Measurements from ENCODE around the gene PI3.

PI3 gene

GRCh38 chr20:45211569-45212474, 37.1 kb downstream of the PI3 start:
- H3K9me3 ChIP-seq (ENCODE audit: low read length) = no peaks in the 10 kb centered on the region
- H3K36me3 ChIP-seq (ENCODE audit: insufficient read depth, low read length) = no peaks in the 10 kb centered on the region
- no peaks in the 10 kb centered on the region for H3K9me2 ChIP-seq (ENCODE audit: low read depth, low read length)
- no peaks in the 10 kb centered on the region for H3K27me3 ChIP-seq (ENCODE audit: insufficient read depth, low read length)
- H3K9ac ChIP-seq (ENCODE audit: low read length) = no peak overlapping the region
- H4K20me1 ChIP-seq (ENCODE audit: insufficient read depth, low read length) = no peaks in the 10 kb centered on the region
- H3K27ac ChIP-seq (ENCODE audit: low read depth, low read length, poor library complexity, severe bottlenecking) = no peak overlapping the region
- H2AFZ ChIP-seq (ENCODE audit: low read length) = no peak overlapping the region
- TF ChIP-seq EZH2 (IDR thresholded peaks at IDR 0.05; ENCODE audit: borderline replicate concordance, low read length) = no peak
- TF ChIP-seq, protein P1, sequence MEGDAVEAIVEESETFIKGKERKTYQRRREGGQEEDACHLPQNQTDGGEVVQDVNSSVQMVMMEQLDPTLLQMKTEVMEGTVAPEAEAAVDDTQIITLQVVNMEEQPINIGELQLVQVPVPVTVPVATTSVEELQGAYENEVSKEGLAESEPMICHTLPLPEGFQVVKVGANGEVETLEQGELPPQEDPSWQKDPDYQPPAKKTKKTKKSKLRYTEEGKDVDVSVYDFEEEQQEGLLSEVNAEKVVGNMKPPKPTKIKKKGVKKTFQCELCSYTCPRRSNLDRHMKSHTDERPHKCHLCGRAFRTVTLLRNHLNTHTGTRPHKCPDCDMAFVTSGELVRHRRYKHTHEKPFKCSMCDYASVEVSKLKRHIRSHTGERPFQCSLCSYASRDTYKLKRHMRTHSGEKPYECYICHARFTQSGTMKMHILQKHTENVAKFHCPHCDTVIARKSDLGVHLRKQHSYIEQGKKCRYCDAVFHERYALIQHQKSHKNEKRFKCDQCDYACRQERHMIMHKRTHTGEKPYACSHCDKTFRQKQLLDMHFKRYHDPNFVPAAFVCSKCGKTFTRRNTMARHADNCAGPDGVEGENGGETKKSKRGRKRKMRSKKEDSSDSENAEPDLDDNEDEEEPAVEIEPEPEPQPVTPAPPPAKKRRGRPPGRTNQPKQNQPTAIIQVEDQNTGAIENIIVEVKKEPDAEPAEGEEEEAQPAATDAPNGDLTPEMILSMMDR (IDR thresholded peaks at IDR 0.05; ENCODE audit: low read length) = no peak
- no peak overlapping the region for H3K4me3 ChIP-seq (ENCODE audit: low read depth, low read length, poor library complexity, severe bottlenecking)
- no peaks in the 10 kb centered on the region for H3F3A ChIP-seq (ENCODE audit: insufficient read depth, low read length)
- H3K4me1 ChIP-seq (ENCODE audit: insufficient read depth, low read length, severe bottlenecking) = no peaks in the 10 kb centered on the region
- no peaks in the 10 kb centered on the region for H3K79me2 ChIP-seq (ENCODE audit: insufficient read depth, low read length)
- H3K4me2 ChIP-seq (ENCODE audit: low read length) = no peak overlapping the region

DNA sequence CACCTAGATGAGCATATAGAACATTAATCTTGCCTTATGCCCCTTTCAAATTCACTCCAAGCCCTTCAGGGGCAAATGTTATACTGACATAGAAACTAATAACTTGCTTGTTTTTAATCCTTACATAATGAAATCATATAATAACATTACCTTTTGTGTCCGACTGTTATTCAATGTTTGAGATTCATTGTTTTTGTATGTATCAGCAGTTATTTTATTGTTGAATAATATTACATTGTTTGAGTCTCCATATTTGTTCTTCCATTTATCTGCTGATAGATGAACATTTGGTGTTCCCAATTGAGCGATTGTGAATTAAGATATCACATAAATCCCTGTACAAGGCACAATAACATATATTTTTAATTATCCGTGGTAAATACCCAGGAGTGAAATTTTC, 38.1 kb downstream of the PI3 start:
- H2AFZ ChIP-seq (ENCODE audit: low read length) = no peak overlapping the region
- H3K27ac ChIP-seq (ENCODE audit: low read depth, low read length, poor library complexity, severe bottlenecking) = no peak overlapping the region
- H4K20me1 ChIP-seq (ENCODE audit: insufficient read depth, low read length) = no peaks in the 10 kb centered on the region
- H3K79me2 ChIP-seq (ENCODE audit: insufficient read depth, low read length) = no peaks in the 10 kb centered on the region
- H3K27me3 ChIP-seq (ENCODE audit: insufficient read depth, low read length) = no peaks in the 10 kb centered on the region
- no peak overlapping the region for H3K9ac ChIP-seq (ENCODE audit: low read length)
- TF ChIP-seq EZH2 (IDR thresholded peaks at IDR 0.05; ENCODE audit: borderline replicate concordance, low read length) = no peak
- TF ChIP-seq, protein P1 (IDR thresholded peaks at IDR 0.05; ENCODE audit: low read length) = no peak
- no peak overlapping the region for H3K4me3 ChIP-seq (ENCODE audit: low read depth, low read length, poor library complexity, severe bottlenecking)
- no peaks in the 10 kb centered on the region for H3K9me2 ChIP-seq (ENCODE audit: low read depth, low read length)
- no peak overlapping the region for H3K4me2 ChIP-seq (ENCODE audit: low read length)
- H3K36me3 ChIP-seq (ENCODE audit: insufficient read depth, low read length) = no peaks in the 10 kb centered on the region
- no peaks in the 10 kb centered on the region for H3F3A ChIP-seq (ENCODE audit: insufficient read depth, low read length)
- H3K9me3 ChIP-seq (ENCODE audit: low read length) = no peaks in the 10 kb centered on the region
- H3K4me1 ChIP-seq (ENCODE audit: insufficient read depth, low read length, severe bottlenecking) = no peaks in the 10 kb centered on the region

DNA sequence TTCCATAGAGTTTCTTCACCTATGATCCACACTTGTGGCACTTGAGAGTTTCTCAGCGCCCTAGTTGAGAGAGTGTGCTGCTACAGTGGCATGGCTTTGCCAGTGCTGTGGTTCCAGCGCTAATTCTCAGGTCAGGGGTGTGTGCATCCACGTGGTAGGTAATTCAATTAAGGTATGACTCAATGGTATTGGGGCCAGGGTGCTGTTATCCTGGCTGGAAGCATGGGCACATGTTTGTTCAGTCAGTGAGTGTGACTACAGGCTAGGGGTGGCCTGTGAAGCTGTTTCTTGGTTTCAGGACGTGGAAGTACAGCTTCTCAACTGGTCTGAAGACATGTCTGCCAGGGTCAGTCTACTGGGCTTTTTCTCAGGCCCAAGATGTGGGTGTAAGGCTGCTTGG, 43.4 kb downstream of the PI3 start:
- Histone ChIP-seq H4K20me1 (ENCODE audit: insufficient read depth, low read length) (no peaks in the 10 kb centered on the region), H3F3A (ENCODE audit: insufficient read depth, low read length) (no peaks in the 10 kb centered on the region), H3K79me2 (ENCODE audit: insufficient read depth, low read length) (no peaks in the 10 kb centered on the region), H3K27me3 (ENCODE audit: insufficient read depth, low read length) (no peaks in the 10 kb centered on the region), H3K4me3 (ENCODE audit: low read depth, low read length, poor library complexity, severe bottlenecking) (no peak overlapping the region), H3K4me2 (ENCODE audit: low read length) (no peak overlapping the region), H3K36me3 (ENCODE audit: insufficient read depth, low read length) (no peaks in the 10 kb centered on the region), H2AFZ (ENCODE audit: low read length) (no peak overlapping the region), H3K9me3 (ENCODE audit: low read length) (no peaks in the 10 kb centered on the region), H3K4me1 (ENCODE audit: insufficient read depth, low read length, severe bottlenecking) (no peaks in the 10 kb centered on the region), H3K27ac (ENCODE audit: low read depth, low read length, poor library complexity, severe bottlenecking) (no peak overlapping the region), H3K9ac (ENCODE audit: low read length) (no peak overlapping the region), H3K9me2 (ENCODE audit: low read depth, low read length) (no peaks in the 10 kb centered on the region)
- TF ChIP-seq, protein P1 (IDR thresholded peaks at IDR 0.05; ENCODE audit: low read length) = no peak
- no peak for TF ChIP-seq EZH2 (IDR thresholded peaks at IDR 0.05; ENCODE audit: borderline replicate concordance, low read length)

Data from OCI-LY1 (cell line).